Thyroid gland (tissue), 4 donors: ENCODE data around the gene LDLRAD3. TPM values are rescaled to one million over a fixed set of nuclear protein-coding genes. Genes with fewer than 3 reads are reported as not detected.

Experiments used
- DNase-seq, 2 donors: peaks; one replicate each; pipeline ENCODE4 v3.0.0-alpha.2; 2019
- H3K27ac ChIP-seq, 3 donors: fragments of 200-600 bp; sonication (generic); 1 replicate in 2 of 3; 2 replicates in 1 of 3; pipeline ENCODE4 v1.5.1; 2016 to 2019; ENCODE audit warnings: mild to moderate bottlenecking in 1 of 3, moderate library complexity in 1 of 3
- H3K27me3 ChIP-seq: fragments of 200-600 bp; sonication (generic); one replicate; pipeline ENCODE4 v1.5.1; 2019
- H3K36me3 ChIP-seq, 2 donors: fragments of 200-600 bp; sonication (generic); one replicate each; pipeline ENCODE4 v1.5.1; 2016 to 2019
- H3K4me1 ChIP-seq, 2 donors: fragments of 200-600 bp; sonication (generic); one replicate each; pipeline ENCODE4 v1.5.1; 2017 to 2019
- H3K4me3 ChIP-seq, 3 donors: fragments of 200-600 bp; sonication (generic); replicated peaks in 1 of 3; 1 replicate in 2 of 3; 2 replicates in 1 of 3; pipeline ENCODE4 v1.5.1; 2016; ENCODE audit warnings: mild to moderate bottlenecking in 1 of 3
- H3K9me3 ChIP-seq: fragments of 200-600 bp; sonication (generic); one replicate; pipeline ENCODE4 v1.5.1; 2017
- POLR2A ChIP-seq, 2 donors: fragments of 450-650 bp; IDR thresholded peaks; one replicate each; pipeline ENCODE4 v1.6.1; 2017; ENCODE audit warnings: antibody characterized with exemption in 2 of 2, mild to moderate bottlenecking in 2 of 2, moderate library complexity in 1 of 2
- WGBS, 2 donors: methylation state at CpG; one replicate each; pipeline ENCODE4 v1.1.5; 2017; 5-methylcytosine and 5-hydroxymethylcytosine counted together
- intact Hi-C: fragments of 100-400 bp; cut with DNase I; formaldehyde crosslinking; loops from one replicate; pipeline ENCODE4 v1.15.1; 2023
- total RNA-seq, 4 donors: library from RNA; depleted of rRNA; stranded (reverse); fragments of >200 nt; gene quantifications; one replicate each; pipeline ENCODE4 v1.2.3, GENCODE V29; 2016
- TF ChIP-seq, protein P1 (sequence below), 6 experiments: fragments of 200-600 bp in 3 of 6; fragments of 450-650 bp in 3 of 6; sonication (generic) in 3 of 6; IDR thresholded peaks; one replicate each; pipeline ENCODE4 v1.5.1; 2016 to 2019; ENCODE audit warnings: antibody characterized with exemption in 6 of 6, mild to moderate bottlenecking in 2 of 6, inconsistent platforms in 1 of 6, moderate library complexity in 1 of 6

LDLRAD3 gene
- total RNA-seq, 4 donors from 2014 or later, result 3.6 to 9.3 (median 6.2) TPM

GRCh38 chr11:36109850-36110606, 166.2 kb downstream of the LDLRAD3 start:
- no peaks in the 10 kb centered on the region for H3K27me3 ChIP-seq
- TF ChIP-seq, protein P1, sequence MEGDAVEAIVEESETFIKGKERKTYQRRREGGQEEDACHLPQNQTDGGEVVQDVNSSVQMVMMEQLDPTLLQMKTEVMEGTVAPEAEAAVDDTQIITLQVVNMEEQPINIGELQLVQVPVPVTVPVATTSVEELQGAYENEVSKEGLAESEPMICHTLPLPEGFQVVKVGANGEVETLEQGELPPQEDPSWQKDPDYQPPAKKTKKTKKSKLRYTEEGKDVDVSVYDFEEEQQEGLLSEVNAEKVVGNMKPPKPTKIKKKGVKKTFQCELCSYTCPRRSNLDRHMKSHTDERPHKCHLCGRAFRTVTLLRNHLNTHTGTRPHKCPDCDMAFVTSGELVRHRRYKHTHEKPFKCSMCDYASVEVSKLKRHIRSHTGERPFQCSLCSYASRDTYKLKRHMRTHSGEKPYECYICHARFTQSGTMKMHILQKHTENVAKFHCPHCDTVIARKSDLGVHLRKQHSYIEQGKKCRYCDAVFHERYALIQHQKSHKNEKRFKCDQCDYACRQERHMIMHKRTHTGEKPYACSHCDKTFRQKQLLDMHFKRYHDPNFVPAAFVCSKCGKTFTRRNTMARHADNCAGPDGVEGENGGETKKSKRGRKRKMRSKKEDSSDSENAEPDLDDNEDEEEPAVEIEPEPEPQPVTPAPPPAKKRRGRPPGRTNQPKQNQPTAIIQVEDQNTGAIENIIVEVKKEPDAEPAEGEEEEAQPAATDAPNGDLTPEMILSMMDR (IDR thresholded peaks at IDR 0.05), result no peak
- no peak for TF ChIP-seq POLR2A (IDR thresholded peaks at IDR 0.05)
- 66 to 67% methylated on average over 6 of the region's 6 CpGs for WGBS, 2 donors
- no peak for DNase-seq
- no peaks in the 10 kb centered on the region for H3K4me1 ChIP-seq
- intact Hi-C loops, result no loop called here
- no peak overlapping the region for H3K4me3 ChIP-seq
- H3K36me3 ChIP-seq, result no peaks in the 10 kb centered on the region
- no peak overlapping the region for H3K27ac ChIP-seq
- no peaks in the 10 kb centered on the region for H3K9me3 ChIP-seq

DNA sequence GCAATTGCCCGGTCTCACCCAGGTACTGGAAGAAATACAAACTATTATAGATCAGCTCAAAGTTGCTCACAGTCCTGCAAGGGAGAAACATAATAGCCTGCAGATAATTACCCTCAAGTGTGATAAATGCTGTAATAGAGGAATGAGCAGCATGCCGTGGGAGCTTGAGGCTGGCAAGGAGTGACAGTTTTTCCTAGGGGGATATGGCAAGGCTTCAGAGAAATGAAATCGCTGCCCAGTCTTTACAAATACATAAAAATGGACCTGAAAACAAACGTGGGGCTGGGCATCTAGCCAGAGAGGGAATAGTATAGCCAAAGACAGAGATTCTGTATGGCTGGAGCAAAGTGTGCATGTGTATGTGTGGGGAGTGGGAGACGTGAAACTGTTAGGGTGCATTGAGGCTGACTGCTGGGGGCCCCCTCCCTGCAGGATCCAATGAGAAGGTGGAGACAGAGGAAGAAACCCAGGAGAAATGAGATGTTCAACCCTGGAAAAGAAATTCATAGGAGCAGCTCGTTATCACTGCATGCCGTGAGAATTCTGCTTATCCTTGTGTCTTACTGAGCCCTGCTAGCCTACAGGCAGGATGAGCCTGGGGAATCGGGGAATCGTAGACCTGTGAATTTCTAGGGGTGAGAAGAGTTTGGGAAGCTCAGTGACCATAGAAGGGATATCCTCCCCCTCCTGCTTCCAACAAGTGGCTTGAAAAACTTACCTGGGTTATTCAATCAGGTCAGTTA, 167.0 kb downstream of the LDLRAD3 start:
- 65 to 71% methylated on average over 9 of the region's 9 CpGs for WGBS, 2 donors
- TF ChIP-seq POLR2A (IDR thresholded peaks at IDR 0.05), result no peak
- TF ChIP-seq, protein P1 (IDR thresholded peaks at IDR 0.05), result no peak
- intact Hi-C loops, result no loop called here
- Histone ChIP-seq H3K4me3 (no peak overlapping the region), H3K27me3 (no peaks in the 10 kb centered on the region), H3K27ac (no peak overlapping the region), H3K9me3 (no peaks in the 10 kb centered on the region), H3K36me3 (no peaks in the 10 kb centered on the region), H3K4me1 (no peaks in the 10 kb centered on the region)
- no peak for DNase-seq

DNA sequence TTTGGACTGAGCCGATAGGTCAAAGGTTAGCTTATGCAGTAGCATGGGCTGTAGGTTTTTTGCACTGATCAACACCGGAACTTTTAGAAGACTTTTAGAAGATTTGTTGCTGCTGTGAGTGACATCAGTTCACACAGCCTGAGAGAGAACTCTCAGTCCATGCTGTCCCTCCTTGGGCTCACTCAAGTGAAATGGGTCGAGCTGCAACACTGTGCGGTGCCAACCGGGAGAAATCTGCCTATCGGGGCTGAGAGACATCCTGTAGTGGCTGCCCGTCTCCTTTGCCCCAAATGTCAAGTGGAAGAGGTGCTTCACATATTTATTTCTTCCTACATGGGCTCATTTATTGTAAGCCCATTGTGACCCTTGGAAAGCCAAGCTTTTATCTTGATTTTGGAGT, 170.2 kb downstream of the LDLRAD3 start:
- WGBS, 2 donors, result 94 to 95% methylated on average over 7 of the region's 7 CpGs
- H3K36me3 ChIP-seq, result no peaks in the 10 kb centered on the region
- no peaks in the 10 kb centered on the region for H3K9me3 ChIP-seq
- DNase-seq, result no peak
- no peaks in the 10 kb centered on the region for H3K4me1 ChIP-seq
- no peak overlapping the region for H3K4me3 ChIP-seq
- H3K27ac ChIP-seq, result no peak overlapping the region
- TF ChIP-seq, protein P1 (IDR thresholded peaks at IDR 0.05), result no peak
- TF ChIP-seq POLR2A (IDR thresholded peaks at IDR 0.05), result no peak
- intact Hi-C loops, result no loop called here
- H3K27me3 ChIP-seq, result no peaks in the 10 kb centered on the region

- TF ChIP-seq, protein P1 (IDR thresholded peaks at IDR 0.05), result no peak
- no peak for TF ChIP-seq POLR2A (IDR thresholded peaks at IDR 0.05)
- DNase-seq, result no peak
- H3K27ac ChIP-seq, result no peak overlapping the region
- no peaks in the 10 kb centered on the region for H3K4me1 ChIP-seq
- no peaks in the 10 kb centered on the region for H3K27me3 ChIP-seq
- 95 to 96% methylated on average over 9 of the region's 9 CpGs for WGBS, 2 donors
- H3K4me3 ChIP-seq, result no peak overlapping the region
- no peaks in the 10 kb centered on the region for H3K36me3 ChIP-seq
- intact Hi-C loops, result no loop called here
- H3K9me3 ChIP-seq, result no peaks in the 10 kb centered on the region
Observed at GRCh38 chr11:36115378-36115801, 171.5 kb downstream of the LDLRAD3 start.

DNA sequence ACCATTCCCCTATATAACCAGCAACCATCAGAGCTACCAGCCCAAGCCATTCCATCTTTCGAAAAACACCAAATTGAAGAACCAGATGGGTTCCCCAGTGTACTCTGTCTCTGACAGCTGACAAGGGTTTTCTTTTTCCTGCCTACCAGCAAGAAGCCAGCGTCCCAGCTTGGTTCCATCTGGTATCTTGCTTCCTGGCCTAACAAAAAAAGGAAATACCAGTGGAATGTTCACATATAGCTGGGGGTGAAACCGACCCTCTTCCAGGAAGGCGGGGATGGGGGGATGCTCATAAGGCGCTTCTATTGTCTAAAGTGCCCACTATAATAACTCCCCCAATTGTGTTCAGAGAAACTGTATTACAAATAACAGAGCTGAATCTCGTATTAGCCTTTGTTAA, 172.3 kb downstream of the LDLRAD3 start:
- no peaks in the 10 kb centered on the region for H3K36me3 ChIP-seq
- no peak overlapping the region for H3K4me3 ChIP-seq
- no peaks in the 10 kb centered on the region for H3K4me1 ChIP-seq
- WGBS, 2 donors, result 83 to 92% methylated on average over 6 of the region's 6 CpGs
- H3K9me3 ChIP-seq, result no peaks in the 10 kb centered on the region
- intact Hi-C loops, result no loop called here
- TF ChIP-seq POLR2A (IDR thresholded peaks at IDR 0.05), result no peak
- TF ChIP-seq, protein P1 (IDR thresholded peaks at IDR 0.05), result no peak
- H3K27me3 ChIP-seq, result no peaks in the 10 kb centered on the region
- no peak overlapping the region for H3K27ac ChIP-seq
- DNase-seq, result no peak
